OCI-LY1 (cell line): ENCODE measurements around the gene PDXP.

Experiments used
- EZH2 ChIP-seq: fragments of 200-600 bp; sonication (generic), shearing (Covaris generic); IDR thresholded peaks from 2 replicates; pipeline ENCODE4 v1.8.0; 2017; ENCODE audit warnings: borderline replicate concordance, mixed run types, mild to moderate bottlenecking, antibody characterized with exemption, low read length, moderate library complexity, mixed read lengths
- TF ChIP-seq, protein P1 (sequence below): fragments of 200-600 bp; sonication (generic), shearing (Covaris generic); IDR thresholded peaks from 2 replicates; pipeline ENCODE4 v1.5.1; 2017; ENCODE audit warnings: mild to moderate bottlenecking, antibody characterized with exemption, low read length, moderate library complexity, mixed read lengths

DNA sequence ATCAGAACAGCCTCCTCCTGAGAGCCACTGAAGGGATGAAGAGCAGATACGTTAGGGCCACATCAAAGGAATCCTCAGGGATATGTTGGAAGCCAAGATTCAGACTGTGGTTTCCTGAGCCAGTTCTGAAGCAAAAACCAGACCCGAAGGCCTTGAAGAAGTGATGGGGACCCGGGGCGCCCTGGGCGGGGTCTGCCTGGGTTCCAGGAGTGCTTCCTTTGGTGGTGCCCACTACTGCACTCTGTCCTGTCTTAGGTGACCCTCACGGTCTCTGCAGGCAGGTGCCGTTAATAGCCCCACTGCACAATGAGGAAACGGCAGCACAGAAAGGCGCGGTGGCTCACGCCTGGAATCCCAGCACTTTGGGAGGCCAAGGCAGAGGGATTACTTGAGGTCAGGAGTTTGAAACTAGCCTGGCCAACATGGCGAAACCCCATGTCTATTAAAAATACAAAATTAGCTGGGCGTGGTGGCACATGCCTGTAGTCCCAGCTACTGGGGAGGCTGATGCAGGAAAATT, 31.9 kb upstream of the PDXP start:
- TF ChIP-seq, protein P1, sequence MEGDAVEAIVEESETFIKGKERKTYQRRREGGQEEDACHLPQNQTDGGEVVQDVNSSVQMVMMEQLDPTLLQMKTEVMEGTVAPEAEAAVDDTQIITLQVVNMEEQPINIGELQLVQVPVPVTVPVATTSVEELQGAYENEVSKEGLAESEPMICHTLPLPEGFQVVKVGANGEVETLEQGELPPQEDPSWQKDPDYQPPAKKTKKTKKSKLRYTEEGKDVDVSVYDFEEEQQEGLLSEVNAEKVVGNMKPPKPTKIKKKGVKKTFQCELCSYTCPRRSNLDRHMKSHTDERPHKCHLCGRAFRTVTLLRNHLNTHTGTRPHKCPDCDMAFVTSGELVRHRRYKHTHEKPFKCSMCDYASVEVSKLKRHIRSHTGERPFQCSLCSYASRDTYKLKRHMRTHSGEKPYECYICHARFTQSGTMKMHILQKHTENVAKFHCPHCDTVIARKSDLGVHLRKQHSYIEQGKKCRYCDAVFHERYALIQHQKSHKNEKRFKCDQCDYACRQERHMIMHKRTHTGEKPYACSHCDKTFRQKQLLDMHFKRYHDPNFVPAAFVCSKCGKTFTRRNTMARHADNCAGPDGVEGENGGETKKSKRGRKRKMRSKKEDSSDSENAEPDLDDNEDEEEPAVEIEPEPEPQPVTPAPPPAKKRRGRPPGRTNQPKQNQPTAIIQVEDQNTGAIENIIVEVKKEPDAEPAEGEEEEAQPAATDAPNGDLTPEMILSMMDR: no peak
- TF ChIP-seq EZH2: no peak
